ENCODE measurements around the gene TAB2.

DNA sequence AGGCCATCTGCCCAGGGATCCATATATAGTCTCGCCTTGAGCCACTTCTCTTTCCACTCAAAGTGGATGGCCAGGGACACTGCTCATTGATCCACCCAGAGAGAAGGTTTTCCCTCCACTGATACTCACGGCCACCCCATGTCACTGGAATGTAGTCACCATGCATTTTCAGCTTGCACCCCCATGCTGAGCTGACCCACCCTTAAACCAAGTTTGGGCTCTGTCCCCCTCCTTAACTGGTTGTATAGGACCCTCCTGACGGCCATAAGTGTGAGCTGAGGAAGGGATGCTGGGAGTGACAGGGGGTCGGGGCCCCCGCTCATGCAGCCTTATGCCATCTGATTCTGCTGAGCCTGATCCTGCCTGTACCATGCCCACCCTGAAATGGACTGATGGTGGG, 108.2 kb downstream of the TAB2 start:
- TF ChIP-seq, protein P1, sequence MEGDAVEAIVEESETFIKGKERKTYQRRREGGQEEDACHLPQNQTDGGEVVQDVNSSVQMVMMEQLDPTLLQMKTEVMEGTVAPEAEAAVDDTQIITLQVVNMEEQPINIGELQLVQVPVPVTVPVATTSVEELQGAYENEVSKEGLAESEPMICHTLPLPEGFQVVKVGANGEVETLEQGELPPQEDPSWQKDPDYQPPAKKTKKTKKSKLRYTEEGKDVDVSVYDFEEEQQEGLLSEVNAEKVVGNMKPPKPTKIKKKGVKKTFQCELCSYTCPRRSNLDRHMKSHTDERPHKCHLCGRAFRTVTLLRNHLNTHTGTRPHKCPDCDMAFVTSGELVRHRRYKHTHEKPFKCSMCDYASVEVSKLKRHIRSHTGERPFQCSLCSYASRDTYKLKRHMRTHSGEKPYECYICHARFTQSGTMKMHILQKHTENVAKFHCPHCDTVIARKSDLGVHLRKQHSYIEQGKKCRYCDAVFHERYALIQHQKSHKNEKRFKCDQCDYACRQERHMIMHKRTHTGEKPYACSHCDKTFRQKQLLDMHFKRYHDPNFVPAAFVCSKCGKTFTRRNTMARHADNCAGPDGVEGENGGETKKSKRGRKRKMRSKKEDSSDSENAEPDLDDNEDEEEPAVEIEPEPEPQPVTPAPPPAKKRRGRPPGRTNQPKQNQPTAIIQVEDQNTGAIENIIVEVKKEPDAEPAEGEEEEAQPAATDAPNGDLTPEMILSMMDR (IDR thresholded peaks at IDR 0.05): no peak
- TF ChIP-seq POLR2A (IDR thresholded peaks at IDR 0.05): no peak
